SK-N-SH (cell line): Measurements from ENCODE around the gene ACBD6.

Experiments used
- CTCF ChIP-seq: fragments of 200-600 bp; sonication (generic); IDR thresholded peaks from 2 replicates; pipeline ENCODE4 v1.6.1; 2017; ENCODE audit warnings: antibody characterized with exemption, mild to moderate bottlenecking, moderate library complexity
- ELF1 ChIP-seq: IDR thresholded peaks from 2 replicates; pipeline ENCODE4 v1.4.0; 2012
- EP300 ChIP-seq, 2 experiments: IDR thresholded peaks; 2 replicates each; pipeline versions ENCODE4 v1.4.0 to v1.6.1; 2012; ENCODE audit warnings: borderline replicate concordance in 1 of 2, low read depth in 1 of 2, low read length in 1 of 2
- FOSL2 ChIP-seq: IDR thresholded peaks from 2 replicates; pipeline ENCODE4 v1.4.0; 2012; ENCODE audit warnings: low read depth, mild to moderate bottlenecking, moderate library complexity, borderline replicate concordance
- MAX ChIP-seq: IDR thresholded peaks from 2 replicates; pipeline ENCODE4 v1.4.0; 2012; ENCODE audit warnings: low read depth
- NFIC ChIP-seq: IDR thresholded peaks from 2 replicates; pipeline ENCODE4 v1.4.0; 2012; ENCODE audit warnings: borderline replicate concordance
- POLR2AphosphoS5 ChIP-seq: IDR thresholded peaks from 2 replicates; pipeline ENCODE4 v1.6.1; 2012; ENCODE audit warnings: low read depth, low read length
- REST ChIP-seq: IDR thresholded peaks from 2 replicates; pipeline ENCODE4 v1.6.1; 2012; ENCODE audit warnings: mild to moderate bottlenecking, low read depth, low read length, moderate library complexity
- RFX5 ChIP-seq: IDR thresholded peaks from 2 replicates; pipeline ENCODE4 v1.6.1; 2012; ENCODE audit warnings: mild to moderate bottlenecking, improper control_type of control experiment, low read length
- RXRA ChIP-seq: IDR thresholded peaks from 2 replicates; pipeline ENCODE4 v1.4.0; 2012; ENCODE audit warnings: low read depth, mild to moderate bottlenecking, borderline replicate concordance
- SMC3 ChIP-seq: IDR thresholded peaks from 2 replicates; pipeline ENCODE4 v1.6.1; 2012; ENCODE audit warnings: low read depth, low read length, improper control_type of control experiment
- TEAD4 ChIP-seq: IDR thresholded peaks from 2 replicates; pipeline ENCODE4 v1.4.0; 2012; ENCODE audit warnings: mild to moderate bottlenecking, borderline replicate concordance; ENCODE audit not compliant: insufficient read depth
- USF1 ChIP-seq: IDR thresholded peaks from 2 replicates; pipeline ENCODE4 v1.4.0; 2012; ENCODE audit warnings: low read depth, borderline replicate concordance

- TF ChIP-seq USF1 (no peak), FOSL2 (no peak), CTCF (no peak), POLR2AphosphoS5 (no peak), ELF1 (no peak), MAX (no peak), TEAD4 (no peak), NFIC (no peak), SMC3 (no peak), RXRA (no peak), EP300 (IDR thresholded peaks at IDR 0.05; ENCODE audit: borderline replicate concordance in 1 of 2, low read depth in 1 of 2, low read length in 1 of 2) (no peak), REST (no peak), RFX5 (no peak)
These were observed 100.4 kb downstream of the ACBD6 start for GRCh38 chr1:180402001-180402400.
